MM.1S (cell line): ENCODE data around the gene NR1I3.
"Not testable (repeated sequence)": the region's sequence is repeated elsewhere in the genome, so short reads cannot be mapped to it uniquely, and the experiment has no call there.

Source experiments
- EZH2 ChIP-seq: fragments of 300-600 bp; sonication (generic); optimal IDR thresholded peaks from 2 replicates; pipeline ENCODE3; 2017; ENCODE audit warnings: low read depth, mild to moderate bottlenecking, antibody characterized with exemption, low read length, mixed read lengths
- EZH2phosphoT487 ChIP-seq: fragments of 300-600 bp; sonication (generic); IDR thresholded peaks from 2 replicates; pipeline ENCODE4 v1.6.1; 2018; ENCODE audit warnings: antibody characterized with exemption, low read length

- TF ChIP-seq EZH2phosphoT487, EZH2: not testable (repeated sequence)
These were observed 13.3 kb downstream of the NR1I3 start for GRCh38 chr1:161224695-161225087.
